ENCODE results near the gene KCTD3. TPM values are rescaled to one million over a fixed set of nuclear protein-coding genes. Genes with fewer than 3 reads are reported as not detected.

Gene KCTD3
- total RNA-seq, 4 donors from 2014 or later = 41.4 to 66.4 (median 52.3) TPM

- H3K4me3 ChIP-seq (replicated peaks in 1 of 3) = no peak overlapping the region
- peaks cover 0 to 8% of the 10 kb centered on the region in 2 donors for H3K4me1 ChIP-seq
- 88 to 96% methylated on average over 6 of the region's 6 CpGs for WGBS, 2 donors
- H3K27ac ChIP-seq = no peak overlapping the region
- no peaks in the 10 kb centered on the region for H3K36me3 ChIP-seq
- H3K9me3 ChIP-seq = no peaks in the 10 kb centered on the region
- intact Hi-C loops (cut with DNase I) = no loop called here
- H3K27me3 ChIP-seq = no peaks in the 10 kb centered on the region
- DNase-seq = no peak
- TF ChIP-seq, protein P1, sequence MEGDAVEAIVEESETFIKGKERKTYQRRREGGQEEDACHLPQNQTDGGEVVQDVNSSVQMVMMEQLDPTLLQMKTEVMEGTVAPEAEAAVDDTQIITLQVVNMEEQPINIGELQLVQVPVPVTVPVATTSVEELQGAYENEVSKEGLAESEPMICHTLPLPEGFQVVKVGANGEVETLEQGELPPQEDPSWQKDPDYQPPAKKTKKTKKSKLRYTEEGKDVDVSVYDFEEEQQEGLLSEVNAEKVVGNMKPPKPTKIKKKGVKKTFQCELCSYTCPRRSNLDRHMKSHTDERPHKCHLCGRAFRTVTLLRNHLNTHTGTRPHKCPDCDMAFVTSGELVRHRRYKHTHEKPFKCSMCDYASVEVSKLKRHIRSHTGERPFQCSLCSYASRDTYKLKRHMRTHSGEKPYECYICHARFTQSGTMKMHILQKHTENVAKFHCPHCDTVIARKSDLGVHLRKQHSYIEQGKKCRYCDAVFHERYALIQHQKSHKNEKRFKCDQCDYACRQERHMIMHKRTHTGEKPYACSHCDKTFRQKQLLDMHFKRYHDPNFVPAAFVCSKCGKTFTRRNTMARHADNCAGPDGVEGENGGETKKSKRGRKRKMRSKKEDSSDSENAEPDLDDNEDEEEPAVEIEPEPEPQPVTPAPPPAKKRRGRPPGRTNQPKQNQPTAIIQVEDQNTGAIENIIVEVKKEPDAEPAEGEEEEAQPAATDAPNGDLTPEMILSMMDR (IDR thresholded peaks at IDR 0.05) = no peak
- TF ChIP-seq POLR2A (IDR thresholded peaks at IDR 0.05) = no peak
Measured at GRCh38 chr1:215635827-215636226, 68.7 kb downstream of the KCTD3 start.

GRCh38 chr1:215636258-215636965 lies 69.3 kb downstream of the KCTD3 start:
- H3K27me3 ChIP-seq = no peaks in the 10 kb centered on the region
- no peak overlapping the region for H3K27ac ChIP-seq
- H3K36me3 ChIP-seq = no peaks in the 10 kb centered on the region
- DNase-seq = no peak
- H3K4me1 ChIP-seq = peaks cover 0 to 8% of the 10 kb centered on the region in 2 donors
- no peak for TF ChIP-seq POLR2A (IDR thresholded peaks at IDR 0.05)
- TF ChIP-seq, protein P1 (IDR thresholded peaks at IDR 0.05) = no peak
- 74% methylated on average over 9 of the region's 9 CpGs for WGBS, 2 donors
- H3K9me3 ChIP-seq = no peaks in the 10 kb centered on the region
- intact Hi-C loops (cut with DNase I) = no loop called here
- no peak overlapping the region for H3K4me3 ChIP-seq (replicated peaks in 1 of 3)

DNA sequence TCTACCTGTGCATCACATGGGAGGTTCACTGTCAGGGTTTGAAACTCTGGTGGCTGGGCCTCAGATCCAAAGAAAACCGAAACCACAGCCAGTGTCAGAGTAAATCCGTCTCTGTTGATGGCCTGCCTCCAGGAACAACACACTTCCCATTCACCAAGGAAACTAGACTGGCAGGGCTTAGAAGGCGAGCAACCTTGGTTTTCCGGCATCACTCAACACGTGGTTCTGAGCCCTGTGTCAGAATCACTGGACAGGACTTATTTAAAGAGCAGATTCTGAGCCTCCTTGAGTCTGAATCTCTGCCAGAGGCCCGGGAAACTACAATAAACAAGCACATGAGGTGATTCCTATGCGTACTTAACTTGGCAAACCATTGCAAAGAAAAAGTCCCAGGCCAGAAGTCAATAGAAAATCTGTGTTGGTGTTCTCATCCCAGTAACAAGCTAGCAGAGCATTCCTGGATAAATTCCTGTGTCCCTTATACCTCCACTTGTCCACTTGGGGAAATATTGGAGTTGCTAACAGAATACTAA lies 70.0 kb downstream of the KCTD3 start:
- no peak overlapping the region for H3K4me3 ChIP-seq (replicated peaks in 1 of 3)
- H3K4me1 ChIP-seq = peaks cover 0 to 8% of the 10 kb centered on the region in 2 donors
- DNase-seq = peak; percentile 29 to 66
- 27 to 29% methylated on average over 7 of the region's 7 CpGs for WGBS, 2 donors
- no peaks in the 10 kb centered on the region for H3K9me3 ChIP-seq
- no peaks in the 10 kb centered on the region for H3K36me3 ChIP-seq
- no peak overlapping the region for H3K27ac ChIP-seq
- TF ChIP-seq, protein P1 (IDR thresholded peaks at IDR 0.05) = no peak
- TF ChIP-seq POLR2A (IDR thresholded peaks at IDR 0.05) = no peak
- H3K27me3 ChIP-seq = no peaks in the 10 kb centered on the region
- intact Hi-C loops (cut with DNase I) = no loop called here

DNA sequence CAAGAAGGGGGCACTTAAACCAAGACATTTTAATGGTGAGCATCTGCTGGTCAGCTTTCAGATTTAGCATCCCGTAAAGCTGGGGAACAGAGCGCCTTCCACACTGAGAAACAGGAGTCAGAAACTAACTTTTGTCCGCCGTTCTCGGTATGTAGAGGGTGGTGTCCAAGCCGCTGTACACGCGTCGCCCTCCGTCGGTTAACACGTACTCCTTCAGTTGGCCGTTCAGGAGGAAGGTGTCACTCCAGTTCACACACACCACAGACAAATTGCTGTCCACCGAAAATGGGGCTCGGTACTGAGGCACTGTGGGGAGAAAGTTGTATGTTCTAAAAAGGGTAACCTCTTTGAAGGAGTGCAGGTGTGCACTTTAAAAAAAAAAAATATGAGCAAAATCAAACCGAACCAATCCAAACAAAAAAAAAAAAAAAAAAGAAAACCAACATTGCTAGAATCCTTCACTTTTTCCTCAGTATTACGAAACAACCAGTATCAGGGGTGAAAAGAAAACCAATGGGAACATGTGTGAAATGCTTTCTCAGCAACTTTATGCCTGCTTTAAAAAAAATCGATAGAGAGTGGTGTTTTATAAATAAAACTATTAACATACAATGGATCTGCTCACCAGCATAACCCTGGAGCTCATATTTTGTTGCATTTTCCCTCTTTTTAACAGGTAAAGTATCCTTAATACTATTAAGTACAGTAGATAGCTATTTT lies 73.5 kb downstream of the KCTD3 start:
- 93 to 95% methylated on average over 18 of the region's 18 CpGs for WGBS, 2 donors
- DNase-seq = no peak
- H3K27ac ChIP-seq = no peak overlapping the region
- H3K27me3 ChIP-seq = no peaks in the 10 kb centered on the region
- intact Hi-C loops (cut with DNase I) = no loop called here
- H3K9me3 ChIP-seq = no peaks in the 10 kb centered on the region
- no peak overlapping the region for H3K4me3 ChIP-seq (replicated peaks in 1 of 3)
- TF ChIP-seq, protein P1 (IDR thresholded peaks at IDR 0.05) = no peak
- no peak for TF ChIP-seq POLR2A (IDR thresholded peaks at IDR 0.05)
- H3K4me1 ChIP-seq = peaks cover 0 to 8% of the 10 kb centered on the region in 2 donors
- no peaks in the 10 kb centered on the region for H3K36me3 ChIP-seq

Data from thyroid gland (tissue), 4 donors.